GM12892 (cell line): ENCODE results near the gene UVSSA.
"Not testable (repeated sequence)": the region's sequence is repeated elsewhere in the genome, so short reads cannot be mapped to it uniquely, and the experiment has no call there.

Experiments
- DNase-seq: peaks from one replicate; pipeline ENCODE4 v3.0.0; 2011; ENCODE audit not compliant: insufficient read length
- FAIRE-seq: peaks from 2 replicates; lab custom pipeline; 2011; peaks lifted over from hg19 to GRCh38; lab: Jason Lieb, UNC
- POLR2A ChIP-seq: IDR thresholded peaks from 2 replicates; pipeline ENCODE4 v1.6.1; 2011; ENCODE audit warnings: low read depth, low read length, control low read depth
- POLR2AphosphoS5 ChIP-seq: IDR thresholded peaks from 2 replicates; pipeline ENCODE4 v1.6.1; 2011; ENCODE audit warnings: low read depth, low read length, control low read depth
- TAF1 ChIP-seq: IDR thresholded peaks from 2 replicates; pipeline ENCODE4 v1.6.1; 2011; ENCODE audit warnings: low read depth, mild to moderate bottlenecking, control low read depth, low read length, borderline replicate concordance

The UVSSA gene

DNA sequence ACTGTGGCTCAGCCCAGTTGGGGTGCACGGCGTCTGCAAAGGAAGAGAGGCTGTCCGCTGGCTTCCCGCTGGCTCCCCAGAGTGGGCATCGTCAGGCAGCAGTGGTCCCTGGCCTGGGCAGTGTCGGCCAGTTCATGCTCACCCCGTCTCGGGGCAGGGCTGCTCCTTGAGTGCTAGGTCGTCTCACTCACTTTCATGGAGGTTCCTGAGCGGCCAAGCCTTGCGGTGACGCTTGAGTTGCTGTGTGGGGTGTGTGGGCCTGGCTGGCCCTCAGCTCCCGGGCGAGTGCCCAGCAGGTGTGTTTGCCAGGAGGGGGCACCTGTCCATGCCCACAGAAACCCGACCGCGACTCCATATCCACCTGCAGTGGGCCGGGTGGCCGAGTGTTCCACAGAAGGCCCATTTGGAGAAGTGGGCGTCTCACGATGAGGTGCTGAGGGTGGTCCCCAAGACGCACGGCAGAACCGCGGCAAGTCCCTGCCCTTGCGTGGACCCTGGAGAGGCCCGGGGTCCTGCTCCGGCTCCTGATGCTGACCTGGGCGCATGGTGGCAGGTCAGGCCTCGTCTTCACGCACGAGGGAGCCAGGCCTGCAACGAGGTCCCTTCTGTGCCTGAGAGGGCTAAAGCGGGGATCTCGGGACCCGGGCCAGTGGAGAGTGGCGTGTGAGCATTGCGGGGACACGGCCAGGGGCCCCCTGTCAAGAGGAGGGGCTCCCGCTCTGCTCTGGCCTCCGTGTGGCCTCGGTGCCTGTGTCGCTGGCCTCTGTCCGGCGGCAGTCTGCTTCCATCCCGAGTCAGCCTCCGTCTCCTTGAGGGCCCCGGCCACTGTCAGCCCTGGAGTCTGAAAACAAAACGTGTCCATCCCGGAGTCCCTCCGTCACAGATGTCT, 18.5 kb upstream of the UVSSA start:
- TF ChIP-seq POLR2A (no peak), POLR2AphosphoS5 (no peak), TAF1 (no peak)
- no peak for DNase-seq
- no peak for FAIRE-seq

DNA sequence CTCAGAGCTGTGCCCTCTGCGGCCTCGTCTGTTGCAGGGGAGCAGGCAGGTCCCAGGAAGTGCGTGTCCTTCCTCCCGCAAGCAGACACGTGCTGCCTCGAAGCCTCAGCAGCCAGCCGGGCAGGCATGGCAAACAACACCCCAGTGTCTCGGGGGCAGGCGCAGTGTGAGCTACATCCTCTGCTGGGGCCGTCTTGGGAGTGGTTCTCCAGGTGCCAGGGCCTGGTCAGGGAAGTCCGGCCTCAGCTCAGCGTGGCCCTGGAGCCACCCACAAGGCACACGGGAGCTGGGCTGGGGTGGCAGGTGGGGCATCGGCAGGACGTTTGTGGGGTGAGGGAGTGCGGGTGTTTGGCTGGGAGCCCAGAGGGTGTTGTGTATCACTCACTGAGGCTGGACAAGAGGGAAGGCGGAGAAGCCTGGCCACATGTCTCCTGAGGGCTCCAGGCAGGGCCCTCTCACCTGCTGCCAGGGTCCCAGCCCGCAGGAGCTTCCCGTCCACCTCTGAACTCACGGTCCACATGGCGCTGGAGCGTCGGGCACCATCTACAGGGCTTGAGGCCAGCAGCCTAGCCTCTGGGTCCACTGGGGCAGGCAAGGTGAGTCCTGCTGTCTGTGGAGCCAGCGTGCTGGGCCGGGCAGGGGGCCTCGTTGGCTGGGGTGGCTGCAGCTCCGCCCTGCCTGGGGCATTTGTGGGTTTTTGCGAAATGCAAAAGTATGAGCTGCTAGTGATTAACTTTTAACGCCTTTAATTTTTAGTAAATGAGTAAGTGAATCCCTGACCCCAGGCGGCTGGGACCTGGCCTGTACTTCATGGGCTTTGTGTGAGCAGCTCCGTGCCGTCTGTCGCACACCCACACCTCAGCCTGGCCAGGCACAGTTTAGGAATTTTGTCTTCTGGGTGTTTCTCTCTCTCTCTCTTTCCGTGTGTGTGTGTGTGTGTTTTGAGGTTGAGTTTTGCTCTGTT, 17.3 kb upstream of the UVSSA start:
- FAIRE-seq = no peak
- no peak for DNase-seq
- TF ChIP-seq POLR2A (no peak), POLR2AphosphoS5 (no peak), TAF1 (no peak)

DNA sequence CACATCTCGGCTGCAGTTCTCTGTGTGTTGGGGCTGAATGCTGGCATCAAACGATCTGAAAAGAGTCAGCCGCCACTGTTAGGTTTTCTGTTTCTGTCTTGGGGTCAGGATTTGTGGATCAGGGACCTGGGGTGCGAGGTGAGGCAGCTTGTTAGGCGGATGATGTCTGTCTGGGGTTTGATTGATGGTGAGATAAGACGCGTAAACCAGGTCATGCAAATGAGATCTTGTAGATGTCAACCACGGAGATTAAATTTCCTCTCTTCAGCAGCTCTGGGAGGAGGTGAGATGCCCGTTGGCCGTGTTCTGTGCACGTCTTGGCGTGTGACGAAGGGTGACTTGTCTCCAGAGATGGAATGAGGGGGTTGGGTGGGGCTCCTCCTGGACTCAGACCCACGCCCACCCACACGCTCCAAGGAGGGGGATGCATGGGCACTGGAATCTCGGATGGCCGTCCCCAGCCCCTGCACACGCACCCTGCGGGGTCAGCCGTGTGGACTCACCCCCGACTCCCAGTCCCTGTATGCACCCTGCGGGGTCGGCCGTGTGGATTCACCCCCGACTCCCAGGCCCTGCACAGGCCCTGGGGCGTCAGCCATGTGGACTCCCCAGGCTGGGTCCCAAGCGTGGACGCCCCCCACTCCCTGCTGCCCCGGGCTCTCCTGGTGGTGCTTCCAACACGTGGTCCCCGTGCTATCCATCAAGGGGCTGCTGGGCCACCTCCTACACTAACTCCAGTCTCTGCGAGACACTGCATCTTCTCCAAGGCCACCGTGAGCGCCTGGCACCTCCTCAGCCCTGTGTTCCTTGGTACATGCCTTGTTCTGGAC, 16.0 kb upstream of the UVSSA start:
- FAIRE-seq (no peak), DNase-seq (no peak)
- TF ChIP-seq POLR2A (no peak), TAF1 (no peak), POLR2AphosphoS5 (no peak)

DNA sequence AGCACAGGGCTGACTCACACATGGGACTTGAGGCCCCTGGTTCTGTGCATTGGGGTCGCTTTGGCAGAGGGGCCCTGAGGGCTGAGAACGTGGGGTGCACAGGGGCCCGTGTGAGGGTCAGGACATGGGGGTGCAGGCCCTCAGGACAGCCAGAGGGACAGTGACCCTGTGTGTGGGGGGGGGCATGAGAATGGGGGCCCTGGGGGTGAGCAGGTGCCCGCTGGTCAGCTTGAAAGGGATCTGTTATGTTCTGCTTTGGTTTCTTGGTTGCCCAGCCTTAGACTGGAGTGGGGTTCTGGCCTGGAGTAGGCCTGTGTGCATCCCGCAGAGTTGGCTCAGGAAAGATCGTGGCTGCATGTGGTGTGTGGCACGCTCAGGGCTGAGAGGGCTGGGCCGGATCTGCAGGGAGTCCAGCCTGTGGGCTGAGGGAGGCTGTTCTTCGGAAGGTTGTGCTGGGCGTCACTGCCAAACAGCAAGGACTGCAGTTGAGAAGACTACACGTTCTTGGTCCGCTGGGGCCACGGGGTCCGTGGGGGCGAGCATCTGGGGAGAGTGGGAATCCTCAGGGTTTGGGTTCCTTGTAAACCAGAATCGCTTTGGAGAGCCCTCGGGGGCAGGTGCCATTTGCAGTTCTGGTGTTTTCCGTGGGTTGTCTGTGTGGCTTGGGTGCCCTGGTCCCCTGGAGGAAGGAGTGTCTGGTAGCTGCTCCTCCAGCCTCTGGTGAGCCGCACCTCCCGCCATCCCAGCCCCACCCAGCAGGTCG, 15.2 kb upstream of the UVSSA start:
- no peak for TF ChIP-seq POLR2AphosphoS5
- no peak for TF ChIP-seq TAF1
- no peak for TF ChIP-seq POLR2A
- FAIRE-seq (no peak), DNase-seq (no peak)

DNA sequence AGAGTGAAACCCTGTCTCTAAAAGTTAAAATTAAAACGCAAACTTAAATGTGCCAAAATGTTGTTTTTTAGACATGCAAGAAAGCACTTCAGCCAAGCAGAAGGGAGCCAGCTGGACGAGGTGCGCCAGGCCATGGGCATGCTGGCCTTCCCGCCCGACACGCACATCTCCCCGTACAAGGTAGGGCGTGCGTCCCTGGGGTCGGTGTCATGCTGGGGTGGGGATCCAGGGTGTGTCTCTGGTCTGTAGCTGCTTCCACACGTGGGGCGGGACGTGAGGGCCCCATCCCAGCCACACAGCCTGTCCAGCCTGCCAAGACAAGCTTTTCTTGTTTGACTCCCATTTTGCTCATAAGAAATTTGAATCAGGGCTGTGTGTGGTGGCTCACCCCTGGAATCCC, 14.3 kb upstream of the UVSSA start:
- FAIRE-seq = no peak
- no peak for DNase-seq
- TF ChIP-seq POLR2AphosphoS5 (no peak), TAF1 (no peak), POLR2A (no peak)

DNA sequence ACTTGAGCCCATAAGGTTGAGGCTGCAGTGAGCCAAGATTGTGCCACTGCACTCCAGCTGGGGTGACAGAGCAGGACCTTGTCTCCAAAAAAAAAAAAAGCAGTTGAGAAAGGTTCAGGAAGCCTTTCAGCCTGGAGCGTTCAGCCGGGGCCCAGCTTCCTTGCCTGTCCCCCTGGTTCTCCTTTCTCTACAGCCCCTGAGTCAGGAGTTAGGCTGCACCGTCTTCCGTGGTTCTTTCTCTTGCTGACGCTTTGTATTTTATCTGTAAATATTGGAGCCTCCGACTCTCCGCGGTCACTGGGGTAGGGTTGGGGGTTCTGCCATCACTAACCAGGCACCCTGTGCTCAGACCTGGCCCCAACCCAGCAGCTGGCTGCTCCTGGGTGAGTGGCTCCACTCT, 13.8 kb upstream of the UVSSA start:
- no peak for DNase-seq
- TF ChIP-seq TAF1 = no peak
- no peak for TF ChIP-seq POLR2A
- TF ChIP-seq POLR2AphosphoS5 = no peak
- no peak for FAIRE-seq

DNA sequence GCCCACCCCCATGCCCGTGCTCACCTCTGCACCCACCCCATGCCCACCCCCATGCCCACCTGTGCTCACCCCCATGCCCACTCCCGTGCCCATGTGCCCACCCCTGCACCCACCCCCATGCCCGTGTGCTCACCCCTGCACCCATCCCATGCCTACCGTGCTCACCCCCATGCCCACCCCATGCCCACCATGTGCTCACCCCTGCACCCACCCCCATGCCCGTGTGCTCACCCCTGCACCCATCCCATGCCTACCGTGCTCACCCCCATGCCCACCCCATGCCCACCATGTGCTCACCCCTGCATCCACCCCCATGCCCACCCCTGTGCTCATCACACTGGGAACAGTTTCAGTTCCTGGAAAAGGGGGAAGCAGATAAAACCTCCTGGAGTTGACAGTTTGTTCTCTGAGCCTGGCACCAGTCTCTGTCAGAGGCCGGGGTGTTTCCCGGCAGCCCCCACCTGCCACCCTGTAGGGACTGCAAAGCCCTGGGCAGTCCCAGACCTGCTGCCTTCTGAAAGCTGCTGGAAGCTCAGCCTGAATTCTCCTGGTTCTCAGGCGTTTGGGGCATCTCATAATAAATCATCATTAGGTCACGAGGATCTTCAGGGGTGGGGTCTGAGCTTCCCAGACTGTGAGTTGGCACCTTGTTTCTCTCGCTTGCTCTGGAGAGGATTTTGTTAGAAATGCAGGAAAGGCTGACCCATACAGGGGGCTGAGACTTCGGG, 13.0 kb upstream of the UVSSA start:
- not testable (repeated sequence) for DNase-seq, FAIRE-seq

DNA sequence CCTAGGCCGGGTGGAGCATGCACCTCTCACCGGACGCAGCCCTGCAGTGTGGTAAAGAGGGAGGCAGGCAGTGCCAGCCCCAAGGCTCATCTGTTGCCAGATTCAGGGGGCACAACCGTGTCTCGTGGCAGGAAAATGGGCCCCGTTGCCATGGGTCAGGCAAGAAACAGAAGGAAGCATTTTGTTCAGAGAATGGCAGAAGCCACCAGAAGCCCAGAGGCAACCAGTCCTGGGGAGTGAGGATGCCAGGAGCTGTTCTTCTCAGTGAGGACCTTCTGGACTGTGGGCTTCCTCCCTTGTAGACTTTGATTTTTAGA, 12.5 kb upstream of the UVSSA start:
- TF ChIP-seq POLR2AphosphoS5 (no peak), POLR2A (no peak), TAF1 (no peak)
- FAIRE-seq = no peak
- no peak for DNase-seq

DNA sequence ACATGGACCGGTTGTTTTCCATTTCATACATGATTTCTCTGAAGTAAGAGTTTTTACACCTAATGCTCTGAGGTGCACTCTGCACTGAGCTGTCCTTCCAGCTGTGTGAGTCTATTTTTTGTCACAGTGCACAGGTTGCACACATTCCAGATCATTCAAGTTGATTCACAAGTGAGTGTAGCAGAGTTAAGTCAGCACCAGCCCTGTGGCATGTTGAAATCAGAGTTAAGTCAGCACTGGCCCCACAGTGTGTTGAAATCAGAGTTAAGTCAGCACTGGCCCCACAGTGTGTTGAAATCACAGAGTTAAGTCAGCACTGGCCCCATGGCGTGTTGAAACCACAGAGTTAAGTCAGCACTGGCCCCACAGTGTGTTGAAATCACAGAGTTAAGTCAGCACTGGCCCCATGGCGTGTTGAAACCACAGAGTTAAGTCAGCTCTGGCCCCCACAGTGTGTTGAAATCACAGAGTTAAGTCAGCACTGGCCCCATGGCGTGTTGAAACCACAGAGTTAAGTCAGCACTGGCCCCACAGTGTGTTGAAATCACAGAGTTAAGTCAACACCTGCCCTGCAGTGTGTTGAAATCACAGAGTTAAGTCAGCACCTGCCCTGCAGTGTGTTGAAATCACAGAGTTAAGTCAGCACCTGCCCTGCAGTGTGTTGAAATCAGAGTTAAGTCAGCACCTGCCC, 11.7 kb upstream of the UVSSA start:
- DNase-seq, FAIRE-seq: not testable (repeated sequence)

DNA sequence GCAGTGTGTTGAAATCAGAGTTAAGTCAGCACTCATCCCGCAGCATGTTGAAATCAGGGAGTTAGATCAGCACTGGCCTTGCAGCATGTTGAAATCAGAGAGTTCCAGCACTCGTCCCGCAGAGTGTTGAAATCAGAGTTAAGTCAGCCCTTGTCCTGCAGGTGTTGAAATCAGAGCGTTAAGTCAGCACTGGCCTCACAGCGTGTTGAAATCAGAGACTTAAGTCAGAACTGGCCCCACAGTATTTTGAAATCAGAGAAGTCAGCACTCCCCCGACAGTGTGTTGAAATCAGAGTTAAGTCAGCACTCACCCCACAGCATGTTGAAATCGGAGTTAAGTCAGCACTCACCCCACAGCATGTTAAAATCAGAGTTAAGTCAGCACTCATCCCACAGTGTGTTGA, 10.9 kb upstream of the UVSSA start:
- TF ChIP-seq TAF1 = no peak
- no peak for TF ChIP-seq POLR2A
- no peak for TF ChIP-seq POLR2AphosphoS5
- no peak for FAIRE-seq
- no peak for DNase-seq
